RWPE2 (cell line): ENCODE results near the gene FRAS1.

Experiments
- ATAC-seq: fragments of 200-7000 bp; cut with Tn5 transposase; 3 replicates; pipeline ENCODE4 v1.9.1; 2021; ENCODE audit warnings: low read depth
- DNase-seq: peaks from one replicate; pipeline ENCODE4 v3.0.0-alpha.2; 2020; ENCODE audit warnings: low spot score
- H3K27ac ChIP-seq: fragments of 450-650 bp; 2 replicates; pipeline ENCODE4 v1.5.1; 2017; ENCODE audit warnings: mild to moderate bottlenecking; ENCODE audit not compliant: poor library complexity, severe bottlenecking
- H3K27me3 ChIP-seq: fragments of 250-450 bp; sonication (Bioruptor Pico); 2 replicates; pipeline ENCODE4 v1.5.1; 2021; ENCODE audit warnings: mild to moderate bottlenecking, moderate library complexity; ENCODE audit not compliant: insufficient read depth, poor library complexity, severe bottlenecking
- H3K36me3 ChIP-seq: fragments of 250-450 bp; sonication (Bioruptor Pico); 2 replicates; pipeline ENCODE4 v1.5.1; 2020; ENCODE audit warnings: low read depth, mild to moderate bottlenecking, moderate library complexity
- H3K4me1 ChIP-seq: fragments of 250-450 bp; sonication (Bioruptor Pico); 2 replicates; pipeline ENCODE4 v1.5.1; 2021; ENCODE audit warnings: mild to moderate bottlenecking, moderate library complexity; ENCODE audit not compliant: insufficient read depth, poor library complexity, severe bottlenecking
- H3K4me3 ChIP-seq: fragments of 250-450 bp; sonication (Bioruptor Pico); 2 replicates; pipeline ENCODE4 v1.5.1; 2021; ENCODE audit warnings: mild to moderate bottlenecking, moderate library complexity; ENCODE audit not compliant: severe bottlenecking
- H3K9me3 ChIP-seq: fragments of 250-450 bp; sonication (Bioruptor Pico); 2 replicates; pipeline ENCODE4 v1.5.1; 2021; ENCODE audit warnings: mild to moderate bottlenecking, moderate library complexity; ENCODE audit not compliant: severe bottlenecking
- CTCF ChIP-seq: fragments of 450-650 bp; IDR thresholded peaks from one replicate; pipeline ENCODE4 v1.5.1; 2017; ENCODE audit warnings: mild to moderate bottlenecking, moderate library complexity; ENCODE audit not compliant: poor library complexity, severe bottlenecking

Gene FRAS1

GRCh38 chr4:78357122-78357521 lies 300.0 kb downstream of the FRAS1 start:
- TF ChIP-seq CTCF, result no peak

GRCh38 chr4:78360466-78360865 lies 303.3 kb downstream of the FRAS1 start:
- DNase-seq (no peak), ATAC-seq (no peak)
- H3K36me3 ChIP-seq, result no peaks in the 10 kb centered on the region; the same call in 1 of the 2 replicates
- no peaks in the 10 kb centered on the region for H3K4me1 ChIP-seq
- no peak overlapping the region for H3K4me3 ChIP-seq
- H3K27ac ChIP-seq, result no peak overlapping the region
- H3K9me3 ChIP-seq, result no peaks in the 10 kb centered on the region
- TF ChIP-seq CTCF, result no peak
- H3K27me3 ChIP-seq, result no peaks in the 10 kb centered on the region

More at GRCh38 chr4:78357122-78357521, 300.0 kb downstream of the FRAS1 start:
- no peaks in the 10 kb centered on the region for H3K4me1 ChIP-seq
- DNase-seq (no peak), ATAC-seq (no peak)
- H3K9me3 ChIP-seq, result no peaks in the 10 kb centered on the region
- no peaks in the 10 kb centered on the region; the same call in 1 of the 2 replicates for H3K36me3 ChIP-seq
- no peak overlapping the region for H3K4me3 ChIP-seq
- no peaks in the 10 kb centered on the region for H3K27me3 ChIP-seq
- H3K27ac ChIP-seq, result no peak overlapping the region

DNA sequence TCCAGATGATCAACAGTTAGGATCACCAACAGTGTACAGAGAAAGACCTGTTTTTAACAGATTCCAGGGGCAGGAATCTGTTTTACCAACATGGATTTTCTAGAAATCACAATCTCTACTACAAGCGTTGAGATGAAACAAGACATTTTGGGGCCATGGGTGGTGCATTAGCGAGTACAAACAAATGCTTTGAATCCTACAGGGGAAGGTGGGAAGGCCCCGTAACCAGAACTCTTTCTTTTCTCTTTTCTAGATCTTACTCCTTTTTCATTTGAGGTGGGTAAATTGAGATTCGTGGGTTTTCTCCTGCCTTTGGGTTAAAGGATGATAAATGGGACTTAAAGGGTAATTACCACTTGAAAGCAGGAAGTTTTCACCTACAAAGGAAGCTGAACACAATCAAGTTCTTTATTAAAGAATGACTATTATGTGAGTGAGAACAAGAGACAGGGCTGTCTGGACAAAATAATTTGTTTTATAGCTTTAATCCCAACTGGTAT lies 304.5 kb downstream of the FRAS1 start:
- H3K27ac ChIP-seq, result no peak overlapping the region

DNA sequence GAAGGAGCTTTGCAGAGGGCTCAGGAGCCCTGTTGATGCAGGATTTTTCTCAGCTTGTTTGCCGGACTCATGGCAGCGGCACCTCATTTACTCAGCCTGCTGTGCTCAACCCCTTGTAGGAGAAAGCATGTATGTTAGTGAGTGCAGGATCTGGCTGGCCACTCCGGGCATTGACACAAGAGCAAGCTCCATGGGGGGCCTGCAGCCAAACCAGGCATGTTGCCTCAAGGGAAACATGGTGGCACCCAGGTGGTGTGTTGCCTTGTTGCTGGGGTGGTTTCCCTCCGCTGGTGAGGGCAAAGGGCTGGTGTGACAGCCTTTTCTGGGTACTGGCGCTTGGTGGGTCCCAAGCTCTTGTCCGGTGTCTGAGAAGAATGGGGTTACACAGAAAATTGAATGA lies 305.2 kb downstream of the FRAS1 start:
- H3K9me3 ChIP-seq, result no peaks in the 10 kb centered on the region
- no peak overlapping the region for H3K4me3 ChIP-seq
- H3K27me3 ChIP-seq, result no peaks in the 10 kb centered on the region
- ATAC-seq (no peak), DNase-seq (no peak)
- H3K36me3 ChIP-seq, result no peaks in the 10 kb centered on the region; the same call in 1 of the 2 replicates
- H3K27ac ChIP-seq, result no peak overlapping the region
- no peaks in the 10 kb centered on the region for H3K4me1 ChIP-seq
- TF ChIP-seq CTCF, result no peak

More for the DNA sequence above, 304.5 kb downstream of the FRAS1 start:
- Histone ChIP-seq H3K27me3 (no peaks in the 10 kb centered on the region), H3K36me3 (no peaks in the 10 kb centered on the region; the same call in 1 of the 2 replicates), H3K9me3 (no peaks in the 10 kb centered on the region), H3K4me3 (no peak overlapping the region), H3K4me1 (no peaks in the 10 kb centered on the region)
- no peak for ATAC-seq
- TF ChIP-seq CTCF, result no peak
- DNase-seq, result no peak

- no peaks in the 10 kb centered on the region for H3K4me1 ChIP-seq
- DNase-seq (no peak), ATAC-seq (no peak)
- no peak overlapping the region for H3K4me3 ChIP-seq
- no peaks in the 10 kb centered on the region for H3K9me3 ChIP-seq
- H3K27me3 ChIP-seq, result no peaks in the 10 kb centered on the region
- no peak overlapping the region for H3K27ac ChIP-seq
- no peaks in the 10 kb centered on the region; the same call in 1 of the 2 replicates for H3K36me3 ChIP-seq
- no peak for TF ChIP-seq CTCF
Measured at GRCh38 chr4:78363031-78363570, 306.0 kb downstream of the FRAS1 start.
